Astrocyte of the cerebellum (primary cell): ENCODE data around the gene UBE2E2.

Source experiments
- DNase-seq: peaks from one replicate; pipeline ENCODE4 v3.0.0-alpha.2; 2011; ENCODE audit warnings: low read depth
- H3K4me3 ChIP-seq: 2 replicates; pipeline ENCODE4 v1.5.1; 2011; ENCODE audit warnings: mild to moderate bottlenecking, low read depth, low read length, moderate library complexity
- CTCF ChIP-seq: IDR thresholded peaks from 2 replicates; pipeline ENCODE4 v1.5.1; 2012; ENCODE audit warnings: low read length, low read depth, moderate library complexity, mild to moderate bottlenecking; ENCODE audit errors: missing control alignments
- in situ Hi-C: cut with HindIII; loops from 2 replicates; pipeline ENCODE4 v1.10.0; 2017; ENCODE audit warnings: low sequenced_read_pairs

Gene UBE2E2

GRCh38 chr3:23592961-23593931 lies 390.1 kb downstream of the UBE2E2 start:
- H3K4me3 ChIP-seq, result no peak overlapping the region
- in situ Hi-C loops, result loop anchor here (5.0 kb wide), 1 partner anchor 54 kb away; no protein-coding TSS in a partner anchor
- no peak for DNase-seq
- TF ChIP-seq CTCF, result no peak

GRCh38 chr3:23594066-23594465 lies 390.9 kb downstream of the UBE2E2 start:
- DNase-seq, result no peak
- in situ Hi-C loops, result loop anchor here (5.0 kb wide), 1 partner anchor 53 kb away; no protein-coding TSS in a partner anchor
- TF ChIP-seq CTCF, result no peak
- no peak overlapping the region for H3K4me3 ChIP-seq

- H3K4me3 ChIP-seq, result no peak overlapping the region
- TF ChIP-seq CTCF, result no peak
- DNase-seq, result no peak
- in situ Hi-C loops, result loop anchor here (5.0 kb wide), 1 partner anchor 52 kb away; no protein-coding TSS in a partner anchor
These were observed 392.0 kb downstream of the UBE2E2 start for GRCh38 chr3:23594894-23595670.

GRCh38 chr3:23595851-23596250 lies 392.7 kb downstream of the UBE2E2 start:
- no peak overlapping the region for H3K4me3 ChIP-seq
- in situ Hi-C loops, result no loop called here
- TF ChIP-seq CTCF, result no peak
- no peak for DNase-seq

GRCh38 chr3:23600167-23600871 lies 397.2 kb downstream of the UBE2E2 start:
- H3K4me3 ChIP-seq, result no peak overlapping the region
- in situ Hi-C loops, result no loop called here
- TF ChIP-seq CTCF, result no peak
- peak; percentile 79 for DNase-seq

GRCh38 chr3:23601091-23601822 lies 398.1 kb downstream of the UBE2E2 start:
- H3K4me3 ChIP-seq, result no peak overlapping the region
- TF ChIP-seq CTCF, result no peak
- in situ Hi-C loops, result no loop called here
- DNase-seq, result no peak
